Activated T-cell treated with anti-CD3 and anti-CD28 coated beads, Interleukin-2, amount 50 U/mL, for 72 hours (primary cell): Measurements from ENCODE around the gene PLK3. TPM values are rescaled to one million over a fixed set of nuclear protein-coding genes. Genes with fewer than 3 reads are reported as not detected.

ENCODE experiments used
- ATAC-seq, 2 donors: fragments of 150-1000 bp; cut with Tn5 transposase; replicated peaks in 1 of 2; 2 replicates each; pipeline ENCODE4 v1.10.0; 2021; ENCODE audit warnings: moderate library complexity in 2 of 2, mild to moderate bottlenecking in 1 of 2
- DNase-seq, 2 donors: peaks; one replicate each; pipeline ENCODE4 v3.0.0; 2021 to 2022; ENCODE audit warnings: mixed read lengths in 1 of 2
- H3K27ac Mint-ChIP-seq: one replicate; pipeline ENCODE4 v1.8.0; 2022; ENCODE audit warnings: mild to moderate bottlenecking, moderate library complexity, mixed read lengths
- H3K27me3 Mint-ChIP-seq: one replicate; pipeline ENCODE4 v1.8.0; 2022; ENCODE audit warnings: low read depth, mixed read lengths
- H3K36me3 Mint-ChIP-seq, 2 donors: one replicate each; pipeline ENCODE4 v1.8.0; 2022; ENCODE audit warnings: mixed read lengths in 2 of 2, mild to moderate bottlenecking in 1 of 2; ENCODE audit not compliant: insufficient read depth in 2 of 2
- H3K4me1 Mint-ChIP-seq: one replicate; pipeline ENCODE4 v1.8.0; 2022; ENCODE audit warnings: low read depth, mixed read lengths
- H3K4me3 Mint-ChIP-seq, 2 donors: one replicate each; pipeline ENCODE4 v1.8.0; 2022; ENCODE audit warnings: mild to moderate bottlenecking in 2 of 2, mixed read lengths in 2 of 2, moderate library complexity in 2 of 2
- H3K9me3 Mint-ChIP-seq, 2 donors: one replicate each; pipeline ENCODE4 v1.8.0; 2022; ENCODE audit warnings: mixed read lengths in 2 of 2
- total RNA-seq, 2 donors: library from RNA; stranded (reverse); gene quantifications; one replicate each; pipeline ENCODE4 v1.2.3, GENCODE V29; 2022

PLK3 gene
- total RNA-seq, 2 donors from 2014 or later: 53.4 to 60.7 TPM

DNA sequence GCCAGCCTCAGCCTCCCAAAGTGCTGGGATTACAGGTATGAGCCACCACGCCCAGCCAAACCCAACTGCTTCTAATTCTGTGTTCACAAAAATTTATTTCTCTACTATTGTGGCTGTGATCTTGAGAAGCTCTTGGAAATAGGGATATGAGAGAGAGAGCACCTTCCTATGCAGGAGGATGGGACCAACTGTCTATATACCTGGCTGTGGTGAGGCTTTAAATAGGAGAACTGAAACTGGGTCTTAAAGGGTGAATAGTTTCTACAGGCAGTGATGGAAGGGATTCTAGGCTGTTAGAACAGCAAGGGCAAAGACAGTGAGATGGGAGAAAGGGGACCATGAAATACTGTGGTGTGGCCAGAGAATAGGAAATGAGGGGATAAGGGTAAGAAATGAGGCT is 51.1 kb downstream of the PLK3 start:
- Mint-ChIP-seq H3K36me3 (peaks cover 0 to 4% of the 10 kb centered on the region in 2 donors), H3K4me1 (peaks cover 19% of the 10 kb centered on the region), H3K27me3 (no peaks in the 10 kb centered on the region), H3K27ac (no peak overlapping the region), H3K9me3 (no peaks in the 10 kb centered on the region), H3K4me3 (no peak overlapping the region)
- DNase-seq (no peak), ATAC-seq (no peak)

DNA sequence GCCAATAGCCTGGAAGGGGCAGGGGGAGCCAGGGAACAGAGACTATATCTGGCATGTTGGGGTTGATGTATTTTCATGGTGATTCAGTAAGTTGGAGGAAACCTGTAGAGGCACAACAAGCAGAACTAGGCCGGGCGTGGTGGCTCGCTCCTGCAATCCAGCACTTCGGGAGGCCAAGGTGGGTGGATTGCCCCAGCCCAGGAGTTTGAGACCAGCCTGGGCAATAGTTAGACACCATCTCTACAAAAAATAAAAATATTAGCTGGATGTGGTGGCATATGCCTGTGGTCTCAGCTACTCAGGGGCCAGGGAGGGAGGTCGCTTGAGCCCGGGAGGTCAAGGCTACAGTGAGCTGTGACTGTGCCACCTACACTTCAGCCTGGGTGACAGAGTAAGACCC is 53.0 kb downstream of the PLK3 start:
- Mint-ChIP-seq H3K4me1 (peaks cover 19% of the 10 kb centered on the region), H3K9me3 (no peaks in the 10 kb centered on the region), H3K4me3 (no peak overlapping the region), H3K36me3 (peaks cover 3 to 4% of the 10 kb centered on the region in 2 donors), H3K27ac (no peak overlapping the region), H3K27me3 (no peaks in the 10 kb centered on the region)
- ATAC-seq (no peak), DNase-seq (no peak)

DNA sequence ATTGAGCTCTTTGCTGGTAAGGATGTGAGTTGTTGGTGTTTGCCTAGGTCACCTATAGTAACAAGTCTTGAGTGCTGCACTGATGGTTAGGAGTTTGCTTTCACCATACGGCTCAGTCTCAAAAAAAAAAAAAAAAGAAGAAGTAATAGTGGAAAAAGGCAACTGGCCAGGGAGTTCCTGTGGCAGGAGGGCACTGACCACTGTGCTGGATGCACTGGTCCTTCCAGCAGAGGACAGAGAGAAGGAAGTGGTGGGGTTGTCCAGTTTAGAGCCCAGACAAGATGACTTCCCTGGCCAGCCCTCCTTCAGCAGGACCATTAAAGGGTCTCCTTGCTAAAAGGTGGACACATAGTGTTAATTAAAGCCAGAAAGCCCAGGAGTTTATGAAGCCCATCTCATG is 54.8 kb downstream of the PLK3 start:
- peaks cover 9% of the 10 kb centered on the region for H3K4me1 Mint-ChIP-seq
- H3K36me3 Mint-ChIP-seq: peaks cover 3 to 4% of the 10 kb centered on the region in 2 donors
- ATAC-seq (no peak), DNase-seq (no peak)
- no peaks in the 10 kb centered on the region for H3K27me3 Mint-ChIP-seq
- H3K27ac Mint-ChIP-seq: no peak overlapping the region
- H3K9me3 Mint-ChIP-seq: no peaks in the 10 kb centered on the region
- H3K4me3 Mint-ChIP-seq: no peak overlapping the region

Other genes with a start within 250 kb of the PLK3 start
- gene TMEM53, start 125.9 kb upstream of the PLK3 start, total RNA-seq: 1 to 10 TPM; 3.8 to 4.5 TPM
- 100 to 1,000 TPM; 108 to 123 TPM for gene ARMH1, start 125.7 kb upstream of the PLK3 start, total RNA-seq
- not detected for gene RNU5D-1, start 69.2 kb upstream of the PLK3 start, total RNA-seq
- 100 to 1,000 TPM; 134 to 147 TPM for gene KIF2C, start 60.5 kb upstream of the PLK3 start, total RNA-seq
- gene RPS8, start 24.8 kb upstream of the PLK3 start, total RNA-seq: 1,000 to 10,000 TPM; 2,862 to 3,010 TPM
- 1 to 10 TPM; 2.5 to 2.6 TPM for gene BEST4, start 12.2 kb upstream of the PLK3 start, total RNA-seq
- 1 to 10 TPM in 1 of 2 donors, not detected in 1; 1.5 TPM for gene DYNLT4, start 7.0 kb downstream of the PLK3 start, total RNA-seq
- 10 to 100 TPM in 1 of 2 donors, 1 to 10 TPM in 1; 9.4 to 16.8 TPM for gene BTBD19, start 8.1 kb downstream of the PLK3 start, total RNA-seq
- 1 to 10 TPM; 1.8 to 3.2 TPM for gene PTCH2, start 42.9 kb downstream of the PLK3 start, total RNA-seq
- gene EIF2B3, start 186.2 kb downstream of the PLK3 start, total RNA-seq: 10 to 100 TPM; 22.5 to 28.5 TPM
- gene HECTD3, start 210.9 kb downstream of the PLK3 start, total RNA-seq: 10 to 100 TPM; 34.1 to 36.2 TPM
- 10 to 100 TPM; 65.6 to 75.6 TPM for gene UROD, start 211.9 kb downstream of the PLK3 start, total RNA-seq